OCI-LY7 (cell line): ENCODE measurements around the gene TCP11. TPM values are rescaled to one million over a fixed set of nuclear protein-coding genes. Genes with fewer than 3 reads are reported as not detected.

ENCODE experiments used
- BruUV-seq: library from RNA; stranded (reverse); fragments of 400-500 nt; replicated peaks from 2 replicates; lab custom pipeline; 2021; lab: Mats Ljungman, UMichigan
- CTCF ChIA-PET: fragments of 300-600 bp; sonication (Branson Sonifier 250); formaldehyde crosslinking; loops from one replicate; lab custom pipeline; 2022; ENCODE audit warnings: antibody characterized with exemption; ENCODE audit not compliant: unreplicated experiment; lab: Charles Lee
- POLR2A ChIA-PET: fragments of 300-600 bp; sonication (Branson Sonifier 250); formaldehyde crosslinking; loops from one replicate; lab custom pipeline; 2022; ENCODE audit warnings: antibody characterized with exemption; lab: Charles Lee
- DNase-seq: peaks from one replicate; pipeline ENCODE4 v3.0.0-alpha.2; 2015; ENCODE audit warnings: low spot score
- H2AFZ ChIP-seq: fragments of 200-600 bp; sonication (generic), shearing (Covaris generic); 2 replicates; pipeline ENCODE4 v1.6.1; 2014; ENCODE audit warnings: mild to moderate bottlenecking, antibody characterized with exemption, low read length, moderate library complexity
- H3K27ac ChIP-seq: fragments of 200-600 bp; sonication (generic); 2 replicates; pipeline ENCODE4 v1.5.1; 2014; ENCODE audit warnings: mixed run types, low read depth, mild to moderate bottlenecking, moderate library complexity, low read length, inconsistent platforms; ENCODE audit not compliant: poor library complexity, severe bottlenecking
- H3K36me3 ChIP-seq: fragments of 200-600 bp; sonication (generic); 2 replicates; pipeline ENCODE4 v1.6.1; 2014; ENCODE audit warnings: mild to moderate bottlenecking, antibody characterized with exemption, low read length, moderate library complexity, mixed read lengths; ENCODE audit not compliant: insufficient read depth
- H3K4me1 ChIP-seq: fragments of 200-600 bp; sonication (generic); 2 replicates; pipeline ENCODE4 v1.5.1; 2014; ENCODE audit warnings: mild to moderate bottlenecking, low read length; ENCODE audit not compliant: insufficient read depth, poor library complexity, severe bottlenecking
- H3K4me2 ChIP-seq: fragments of 200-600 bp; sonication (generic); 2 replicates; pipeline ENCODE4 v1.6.1; 2014; ENCODE audit warnings: mild to moderate bottlenecking, low read length
- H3K4me3 ChIP-seq: fragments of 200-600 bp; sonication (generic); 2 replicates; pipeline ENCODE4 v1.5.1; 2014; ENCODE audit warnings: mild to moderate bottlenecking, low read depth, low read length; ENCODE audit not compliant: poor library complexity, severe bottlenecking
- H3K79me2 ChIP-seq: fragments of 200-600 bp; sonication (generic); 2 replicates; pipeline ENCODE4 v1.6.1; 2016; ENCODE audit warnings: low read depth, mild to moderate bottlenecking, low read length, moderate library complexity, mixed read lengths; ENCODE audit not compliant: insufficient read depth
- H3K9me2 ChIP-seq: fragments of 200-600 bp; sonication (generic); 2 replicates; pipeline ENCODE4 v1.6.1; 2016; ENCODE audit warnings: mild to moderate bottlenecking, low read length, mixed read lengths; ENCODE audit not compliant: insufficient read depth
- H3K9me3 ChIP-seq: fragments of 200-600 bp; sonication (generic); 2 replicates; pipeline ENCODE4 v1.6.1; 2014; ENCODE audit warnings: mild to moderate bottlenecking, mixed run types, low read length, mixed read lengths
- H4K20me1 ChIP-seq: fragments of 200-600 bp; sonication (generic); 2 replicates; pipeline ENCODE4 v1.6.1; 2014; ENCODE audit warnings: mild to moderate bottlenecking, antibody characterized with exemption, low read length, moderate library complexity, mixed read lengths; ENCODE audit not compliant: insufficient read depth
- EZH2phosphoT487 ChIP-seq: fragments of 200-600 bp; sonication (generic); IDR thresholded peaks from 2 replicates; pipeline ENCODE4 v1.6.1; 2018; ENCODE audit warnings: low read depth, borderline replicate concordance, mild to moderate bottlenecking, mixed run types, antibody characterized with exemption, low read length, moderate library complexity, mixed read lengths
- intact Hi-C: fragments of 100-400 bp; cut with micrococcal nuclease; formaldehyde crosslinking; loops from one replicate; pipeline ENCODE4 v1.10.0; 2022; ENCODE audit not compliant: unreplicated experiment
- total RNA-seq, 2 experiments: library from RNA; depleted of rRNA in 1 of 2; stranded (reverse); fragments of >200 nt in 1 of 2; shearing (Covaris generic) in 1 of 2; gene quantifications; 2 replicates each; pipeline ENCODE4 v1.2.3, GENCODE V29; 2014 to 2022
- TF ChIP-seq, protein P1 (sequence below): fragments of 200-600 bp; sonication (generic); conservative IDR thresholded peaks from 2 replicates; pipeline ENCODE4 v1.5.1; 2014; ENCODE audit warnings: mild to moderate bottlenecking, antibody characterized with exemption, low read length, moderate library complexity, mixed read lengths

Gene TCP11
- total RNA-seq, 2 experiments from 2014 or later = not detected

GRCh38 chr6:35164868-35165267, 23.7 kb upstream of the TCP11 start:
- Histone ChIP-seq H3K9me3 (no peaks in the 10 kb centered on the region), H3K79me2 (no peaks in the 10 kb centered on the region), H3K9me2 (no peaks in the 10 kb centered on the region), H3K4me2 (no peak overlapping the region), H3K27ac (no peak overlapping the region), H3K4me3 (no peak overlapping the region), H3K36me3 (no peaks in the 10 kb centered on the region), H2AFZ (no peak overlapping the region), H3K4me1 (no peaks in the 10 kb centered on the region), H4K20me1 (no peaks in the 10 kb centered on the region)
- ChIA-PET POLR2A (interaction anchor here (0.5 kb wide), 1 partner anchor 191 kb away, joined by 5 read pairs; no protein-coding TSS in a partner anchor), CTCF (no interaction called here)
- BruUV-seq = no TSS peak
- no peak for DNase-seq
- TF ChIP-seq, protein P1, sequence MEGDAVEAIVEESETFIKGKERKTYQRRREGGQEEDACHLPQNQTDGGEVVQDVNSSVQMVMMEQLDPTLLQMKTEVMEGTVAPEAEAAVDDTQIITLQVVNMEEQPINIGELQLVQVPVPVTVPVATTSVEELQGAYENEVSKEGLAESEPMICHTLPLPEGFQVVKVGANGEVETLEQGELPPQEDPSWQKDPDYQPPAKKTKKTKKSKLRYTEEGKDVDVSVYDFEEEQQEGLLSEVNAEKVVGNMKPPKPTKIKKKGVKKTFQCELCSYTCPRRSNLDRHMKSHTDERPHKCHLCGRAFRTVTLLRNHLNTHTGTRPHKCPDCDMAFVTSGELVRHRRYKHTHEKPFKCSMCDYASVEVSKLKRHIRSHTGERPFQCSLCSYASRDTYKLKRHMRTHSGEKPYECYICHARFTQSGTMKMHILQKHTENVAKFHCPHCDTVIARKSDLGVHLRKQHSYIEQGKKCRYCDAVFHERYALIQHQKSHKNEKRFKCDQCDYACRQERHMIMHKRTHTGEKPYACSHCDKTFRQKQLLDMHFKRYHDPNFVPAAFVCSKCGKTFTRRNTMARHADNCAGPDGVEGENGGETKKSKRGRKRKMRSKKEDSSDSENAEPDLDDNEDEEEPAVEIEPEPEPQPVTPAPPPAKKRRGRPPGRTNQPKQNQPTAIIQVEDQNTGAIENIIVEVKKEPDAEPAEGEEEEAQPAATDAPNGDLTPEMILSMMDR = no peak
- no peak for TF ChIP-seq EZH2phosphoT487
- intact Hi-C loops = no loop called here

- no peak for DNase-seq
- Histone ChIP-seq H3K4me2 (no peak overlapping the region), H3K9me2 (no peaks in the 10 kb centered on the region), H3K36me3 (no peaks in the 10 kb centered on the region), H3K79me2 (no peaks in the 10 kb centered on the region), H3K4me1 (no peaks in the 10 kb centered on the region), H3K4me3 (no peak overlapping the region), H3K27ac (no peak overlapping the region), H2AFZ (no peak overlapping the region), H4K20me1 (no peaks in the 10 kb centered on the region), H3K9me3 (no peaks in the 10 kb centered on the region)
- POLR2A ChIA-PET = no interaction called here
- TF ChIP-seq, protein P1 = no peak
- TF ChIP-seq EZH2phosphoT487 = no peak
- intact Hi-C loops = no loop called here
- BruUV-seq = no TSS peak
- CTCF ChIA-PET = no interaction called here
These were observed 23.1 kb upstream of the TCP11 start for GRCh38 chr6:35164277-35164676.

DNA sequence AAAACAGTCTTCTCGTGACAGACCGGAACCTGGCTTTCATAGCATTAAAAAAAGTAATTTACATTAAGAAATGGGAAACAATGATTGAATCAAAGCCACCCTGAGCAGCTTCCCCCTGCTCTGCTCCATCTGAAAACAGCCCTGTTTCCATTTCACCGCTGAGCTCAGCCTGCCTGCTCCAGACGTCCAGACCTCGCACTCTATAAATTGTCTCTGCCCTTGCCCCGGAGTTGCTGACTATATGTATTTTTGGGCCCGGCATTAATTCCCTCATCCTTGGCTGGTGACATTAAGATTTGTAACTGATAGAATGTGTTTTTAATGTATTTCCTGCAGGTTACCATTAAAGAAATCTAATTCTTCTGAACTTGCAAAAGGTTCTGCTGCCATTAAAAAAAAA, 22.7 kb upstream of the TCP11 start:
- no peaks in the 10 kb centered on the region for H3K79me2 ChIP-seq
- H3K27ac ChIP-seq = no peak overlapping the region
- H3K4me3 ChIP-seq = no peak overlapping the region
- CTCF ChIA-PET = no interaction called here
- no peak for DNase-seq
- no peak overlapping the region for H3K4me2 ChIP-seq
- H2AFZ ChIP-seq = no peak overlapping the region
- no TSS peak for BruUV-seq
- H3K9me3 ChIP-seq = no peaks in the 10 kb centered on the region
- no peaks in the 10 kb centered on the region for H4K20me1 ChIP-seq
- intact Hi-C loops = no loop called here
- TF ChIP-seq, protein P1 = no peak
- TF ChIP-seq EZH2phosphoT487 = no peak
- H3K36me3 ChIP-seq = no peaks in the 10 kb centered on the region
- no peaks in the 10 kb centered on the region for H3K4me1 ChIP-seq
- POLR2A ChIA-PET = no interaction called here
- no peaks in the 10 kb centered on the region for H3K9me2 ChIP-seq
